Measurements from ENCODE around the gene SECISBP2L.

Gene SECISBP2L, protein sequence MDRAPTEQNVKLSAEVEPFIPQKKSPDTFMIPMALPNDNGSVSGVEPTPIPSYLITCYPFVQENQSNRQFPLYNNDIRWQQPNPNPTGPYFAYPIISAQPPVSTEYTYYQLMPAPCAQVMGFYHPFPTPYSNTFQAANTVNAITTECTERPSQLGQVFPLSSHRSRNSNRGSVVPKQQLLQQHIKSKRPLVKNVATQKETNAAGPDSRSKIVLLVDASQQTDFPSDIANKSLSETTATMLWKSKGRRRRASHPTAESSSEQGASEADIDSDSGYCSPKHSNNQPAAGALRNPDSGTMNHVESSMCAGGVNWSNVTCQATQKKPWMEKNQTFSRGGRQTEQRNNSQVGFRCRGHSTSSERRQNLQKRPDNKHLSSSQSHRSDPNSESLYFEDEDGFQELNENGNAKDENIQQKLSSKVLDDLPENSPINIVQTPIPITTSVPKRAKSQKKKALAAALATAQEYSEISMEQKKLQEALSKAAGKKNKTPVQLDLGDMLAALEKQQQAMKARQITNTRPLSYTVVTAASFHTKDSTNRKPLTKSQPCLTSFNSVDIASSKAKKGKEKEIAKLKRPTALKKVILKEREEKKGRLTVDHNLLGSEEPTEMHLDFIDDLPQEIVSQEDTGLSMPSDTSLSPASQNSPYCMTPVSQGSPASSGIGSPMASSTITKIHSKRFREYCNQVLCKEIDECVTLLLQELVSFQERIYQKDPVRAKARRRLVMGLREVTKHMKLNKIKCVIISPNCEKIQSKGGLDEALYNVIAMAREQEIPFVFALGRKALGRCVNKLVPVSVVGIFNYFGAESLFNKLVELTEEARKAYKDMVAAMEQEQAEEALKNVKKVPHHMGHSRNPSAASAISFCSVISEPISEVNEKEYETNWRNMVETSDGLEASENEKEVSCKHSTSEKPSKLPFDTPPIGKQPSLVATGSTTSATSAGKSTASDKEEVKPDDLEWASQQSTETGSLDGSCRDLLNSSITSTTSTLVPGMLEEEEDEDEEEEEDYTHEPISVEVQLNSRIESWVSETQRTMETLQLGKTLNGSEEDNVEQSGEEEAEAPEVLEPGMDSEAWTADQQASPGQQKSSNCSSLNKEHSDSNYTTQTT

GRCh38 chr15:49046220-49047102, at the start of gene SECISBP2L:
TSS of gene SECISBP2L (minus strand) at chr15:49046446. CDS start at chr15:49046299, 147 bp downstream.
- peak; percentile 96 for DNase-seq (ENCODE audit: low read depth)
- peak; percentile 42 for TF ChIP-seq CTCF (conservative IDR thresholded peaks at IDR 0.05; ENCODE audit: low read depth, low read length)
- peak within 1 kb of the TSS; percentile 90 for H3K4me3 ChIP-seq (ENCODE audit: low read depth, low read length)

DNA sequence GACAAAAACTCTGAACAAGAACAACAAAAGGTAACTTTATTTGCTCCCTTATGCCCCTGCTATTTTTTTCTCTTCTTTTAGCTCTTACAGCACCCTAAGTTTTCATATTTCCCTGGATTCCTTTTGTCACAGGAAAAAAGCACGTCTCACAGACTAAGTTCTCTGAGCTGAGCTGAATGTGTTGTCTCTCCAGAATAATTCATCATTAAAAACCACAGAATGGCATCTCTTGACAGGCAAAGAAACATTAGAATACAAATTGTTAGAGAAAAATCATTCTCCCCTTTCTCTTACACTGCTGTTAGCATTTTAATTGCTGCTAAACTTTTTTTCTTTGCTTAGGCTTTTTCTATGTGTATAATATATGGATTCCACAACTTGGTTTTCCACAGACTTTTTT, 48.7 kb upstream of the SECISBP2L start:
- no peak for DNase-seq (ENCODE audit: low read depth)
- H3K4me3 ChIP-seq (ENCODE audit: low read depth, low read length) = no peak overlapping the region
- TF ChIP-seq CTCF (conservative IDR thresholded peaks at IDR 0.05; ENCODE audit: low read depth, low read length) = no peak

DNA sequence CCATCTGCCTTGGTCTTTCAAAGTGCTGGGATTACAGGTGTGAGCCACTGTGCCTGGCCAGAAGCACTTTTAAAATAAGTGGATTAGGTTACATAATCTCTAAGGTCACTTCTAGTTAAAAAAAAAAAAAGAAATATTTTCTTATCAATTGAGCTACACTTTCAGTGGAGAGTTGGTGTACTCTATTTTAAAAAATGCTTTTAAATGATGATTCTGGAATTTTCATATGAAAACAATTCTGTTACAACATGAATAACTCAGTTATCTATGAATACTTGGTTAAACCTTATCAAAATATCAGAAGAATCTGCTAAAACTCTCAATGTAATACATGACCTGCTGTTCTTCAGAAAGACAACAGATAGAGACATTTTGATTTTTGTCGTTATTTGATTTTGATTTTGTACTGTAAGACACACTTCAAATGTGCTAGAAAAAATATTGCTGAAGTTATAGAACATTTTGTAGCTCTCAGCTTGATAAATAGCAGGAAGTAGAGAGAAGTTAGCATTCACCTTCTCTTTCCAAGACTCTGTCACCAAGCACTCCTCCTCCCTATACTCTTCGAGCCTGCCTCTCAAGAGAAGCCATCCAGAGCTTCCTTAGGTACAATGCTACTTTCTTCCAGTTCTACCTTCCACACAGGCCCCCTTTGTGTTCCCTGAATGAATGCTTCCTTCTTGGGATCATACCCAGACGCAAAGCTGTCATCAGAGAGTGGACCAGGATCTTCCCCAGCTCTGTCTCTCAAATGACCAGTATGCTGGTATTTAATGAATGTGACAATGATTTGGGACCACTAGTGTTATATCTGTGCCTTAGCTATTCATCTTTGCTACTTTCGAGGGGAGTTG, 47.2 kb upstream of the SECISBP2L start:
- DNase-seq (ENCODE audit: low read depth) = no peak
- TF ChIP-seq CTCF (conservative IDR thresholded peaks at IDR 0.05; ENCODE audit: low read depth, low read length) = no peak
- H3K4me3 ChIP-seq (ENCODE audit: low read depth, low read length) = no peak overlapping the region

- TF ChIP-seq CTCF (conservative IDR thresholded peaks at IDR 0.05; ENCODE audit: low read depth, low read length) = no peak
- no peak overlapping the region for H3K4me3 ChIP-seq (ENCODE audit: low read depth, low read length)
- DNase-seq (ENCODE audit: low read depth) = no peak
Observed at GRCh38 chr15:49088996-49089395, 42.8 kb upstream of the SECISBP2L start.

DNA sequence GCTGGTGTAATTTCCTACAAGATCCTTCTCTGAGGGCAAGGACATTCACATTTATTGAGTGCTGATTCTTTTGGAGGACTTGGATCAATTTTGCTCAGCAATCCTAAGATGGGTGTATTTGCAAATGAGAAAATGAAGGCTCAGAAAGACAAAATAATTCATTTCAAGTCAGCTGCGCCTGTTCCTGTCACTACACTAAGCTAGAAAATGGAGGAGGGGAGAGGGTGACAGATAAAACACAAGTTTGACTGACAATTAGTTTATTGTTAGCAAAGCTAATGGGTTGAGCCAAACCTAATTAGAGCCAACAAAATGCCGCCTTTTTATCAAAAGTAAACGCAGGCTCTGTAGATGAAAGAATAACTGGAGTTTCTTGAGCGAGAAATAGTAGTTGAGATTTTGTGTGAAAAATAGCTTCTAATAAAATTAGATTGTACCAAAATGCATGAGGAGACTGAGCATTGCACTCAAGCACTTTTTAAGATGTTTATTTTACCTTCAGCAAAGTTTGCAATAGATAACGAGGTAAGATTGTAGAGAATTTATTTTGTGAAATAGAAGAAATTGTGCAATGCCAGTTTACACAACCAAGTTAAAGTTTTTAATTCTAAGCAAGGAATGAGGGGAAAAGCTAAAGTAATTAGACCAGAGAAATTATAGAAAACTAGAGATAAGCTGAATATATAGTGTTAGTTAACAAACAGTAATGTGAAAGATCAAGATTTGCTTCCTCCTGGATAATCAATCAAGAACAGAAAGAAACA, 39.6 kb upstream of the SECISBP2L start:
- TF ChIP-seq CTCF (conservative IDR thresholded peaks at IDR 0.05; ENCODE audit: low read depth, low read length) = no peak
- no peak overlapping the region for H3K4me3 ChIP-seq (ENCODE audit: low read depth, low read length)
- no peak for DNase-seq (ENCODE audit: low read depth)
